Body of pancreas (tissue), 4 donors: ENCODE data around the gene RAB41.

Experiments used
- POLR2A ChIP-seq, 3 donors: fragments of 450-650 bp; IDR thresholded peaks; one replicate each; pipeline ENCODE4 v1.6.1; 2016; ENCODE audit warnings: antibody characterized with exemption in 3 of 3, mild to moderate bottlenecking in 2 of 3
- TF ChIP-seq, protein P1 (sequence below), 7 experiments: fragments of 450-650 bp in 4 of 7; fragments of 200-600 bp in 3 of 7; sonication (generic) in 3 of 7; IDR thresholded peaks; one replicate each; pipeline ENCODE4 v1.5.1; 2016 to 2019; ENCODE audit warnings: antibody characterized with exemption in 7 of 7

DNA sequence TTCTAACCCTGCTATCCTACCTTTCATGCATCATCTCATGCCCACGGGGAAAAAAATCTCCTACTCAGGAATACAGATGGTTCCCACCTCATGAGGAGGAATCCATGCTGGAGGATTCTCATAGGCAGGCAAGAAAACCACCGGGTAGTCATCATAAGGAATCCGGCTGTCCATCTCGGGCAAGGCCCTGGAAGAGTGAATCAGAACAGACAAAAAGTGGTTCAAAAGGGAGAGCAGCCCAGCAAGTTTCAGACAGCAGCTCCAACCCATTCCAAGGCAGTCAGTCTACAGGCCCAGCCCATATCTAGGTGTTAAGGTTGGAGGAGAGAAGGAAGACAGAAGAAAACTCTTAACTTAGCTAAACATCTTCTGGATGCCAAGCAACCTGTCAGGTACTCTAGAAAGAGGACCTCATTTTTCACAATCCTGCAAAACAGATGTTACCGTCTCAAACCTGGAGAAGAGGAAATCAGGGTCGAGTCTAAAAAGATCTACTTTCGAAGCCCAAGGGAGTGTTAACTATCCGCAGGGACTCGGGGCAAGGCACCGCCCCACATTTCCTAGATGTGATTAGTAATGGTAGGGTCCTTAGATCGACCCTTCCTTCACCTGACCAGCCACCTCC is 7.3 kb downstream of the RAB41 start:
- TF ChIP-seq, protein P1, sequence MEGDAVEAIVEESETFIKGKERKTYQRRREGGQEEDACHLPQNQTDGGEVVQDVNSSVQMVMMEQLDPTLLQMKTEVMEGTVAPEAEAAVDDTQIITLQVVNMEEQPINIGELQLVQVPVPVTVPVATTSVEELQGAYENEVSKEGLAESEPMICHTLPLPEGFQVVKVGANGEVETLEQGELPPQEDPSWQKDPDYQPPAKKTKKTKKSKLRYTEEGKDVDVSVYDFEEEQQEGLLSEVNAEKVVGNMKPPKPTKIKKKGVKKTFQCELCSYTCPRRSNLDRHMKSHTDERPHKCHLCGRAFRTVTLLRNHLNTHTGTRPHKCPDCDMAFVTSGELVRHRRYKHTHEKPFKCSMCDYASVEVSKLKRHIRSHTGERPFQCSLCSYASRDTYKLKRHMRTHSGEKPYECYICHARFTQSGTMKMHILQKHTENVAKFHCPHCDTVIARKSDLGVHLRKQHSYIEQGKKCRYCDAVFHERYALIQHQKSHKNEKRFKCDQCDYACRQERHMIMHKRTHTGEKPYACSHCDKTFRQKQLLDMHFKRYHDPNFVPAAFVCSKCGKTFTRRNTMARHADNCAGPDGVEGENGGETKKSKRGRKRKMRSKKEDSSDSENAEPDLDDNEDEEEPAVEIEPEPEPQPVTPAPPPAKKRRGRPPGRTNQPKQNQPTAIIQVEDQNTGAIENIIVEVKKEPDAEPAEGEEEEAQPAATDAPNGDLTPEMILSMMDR (IDR thresholded peaks at IDR 0.05) = no peak
- no peak for TF ChIP-seq POLR2A (IDR thresholded peaks at IDR 0.05)
